ENCODE results near the gene HERC3.
A peak's percentile ranks its signal among the peaks of the same experiment; 100 is the strongest.
"Not testable (repeated sequence)": the region's sequence is repeated elsewhere in the genome, so short reads cannot be mapped to it uniquely, and the experiment has no call there.

The HERC3 gene

GRCh38 chr4:88605736-88606135, 13.5 kb downstream of the HERC3 start:
- H3K27ac ChIP-seq (ENCODE audit: insufficient read depth, low read length, poor library complexity, severe bottlenecking) = no peak overlapping the region
- H3K4me1 ChIP-seq (ENCODE audit: control insufficient read depth, insufficient read depth, low read length, poor library complexity, severe bottlenecking) = peaks cover 14% of the 10 kb centered on the region
- H3K9me3 ChIP-seq (ENCODE audit: control insufficient read depth, low read length) = no peaks in the 10 kb centered on the region
- peak; percentile 17 to 19 (median 18) for DNase-seq
- H3K36me3 ChIP-seq (ENCODE audit: control insufficient read depth, insufficient read depth, low read length) = peaks cover 21% of the 10 kb centered on the region
- H3K27me3 ChIP-seq (replicated peaks; ENCODE audit: control insufficient read depth, insufficient read depth, low read length, poor library complexity, severe bottlenecking) = no peaks in the 10 kb centered on the region
- no peak overlapping the region for H3K4me3 ChIP-seq (ENCODE audit: insufficient read depth, low read depth, low read length, poor library complexity, severe bottlenecking)

- H3K4me3 ChIP-seq (ENCODE audit: insufficient read depth, low read depth, low read length, poor library complexity, severe bottlenecking) = no peak overlapping the region
- no peaks in the 10 kb centered on the region for H3K9me3 ChIP-seq (ENCODE audit: control insufficient read depth, low read length)
- no peak overlapping the region for H3K27ac ChIP-seq (ENCODE audit: insufficient read depth, low read length, poor library complexity, severe bottlenecking)
- H3K27me3 ChIP-seq (replicated peaks; ENCODE audit: control insufficient read depth, insufficient read depth, low read length, poor library complexity, severe bottlenecking) = no peaks in the 10 kb centered on the region
- DNase-seq = no peak
- peaks cover 17% of the 10 kb centered on the region for H3K4me1 ChIP-seq (ENCODE audit: control insufficient read depth, insufficient read depth, low read length, poor library complexity, severe bottlenecking)
- peaks cover 21% of the 10 kb centered on the region for H3K36me3 ChIP-seq (ENCODE audit: control insufficient read depth, insufficient read depth, low read length)
Observed at GRCh38 chr4:88606832-88607231, 14.6 kb downstream of the HERC3 start.

GRCh38 chr4:88609387-88609786, 17.1 kb downstream of the HERC3 start:
- DNase-seq = no peak
- no peaks in the 10 kb centered on the region for H3K9me3 ChIP-seq (ENCODE audit: control insufficient read depth, low read length)
- H3K36me3 ChIP-seq (ENCODE audit: control insufficient read depth, insufficient read depth, low read length) = peaks cover 21% of the 10 kb centered on the region
- no peak overlapping the region for H3K27ac ChIP-seq (ENCODE audit: insufficient read depth, low read length, poor library complexity, severe bottlenecking)
- H3K4me3 ChIP-seq (ENCODE audit: insufficient read depth, low read depth, low read length, poor library complexity, severe bottlenecking) = no peak overlapping the region
- no peaks in the 10 kb centered on the region for H3K27me3 ChIP-seq (replicated peaks; ENCODE audit: control insufficient read depth, insufficient read depth, low read length, poor library complexity, severe bottlenecking)
- peaks cover 34% of the 10 kb centered on the region for H3K4me1 ChIP-seq (ENCODE audit: control insufficient read depth, insufficient read depth, low read length, poor library complexity, severe bottlenecking)

GRCh38 chr4:88609794-88610193, 17.5 kb downstream of the HERC3 start:
- Histone ChIP-seq H3K4me1 (ENCODE audit: control insufficient read depth, insufficient read depth, low read length, poor library complexity, severe bottlenecking) (peaks cover 34% of the 10 kb centered on the region), H3K36me3 (ENCODE audit: control insufficient read depth, insufficient read depth, low read length) (peaks cover 21% of the 10 kb centered on the region)
- H3K4me3 ChIP-seq (ENCODE audit: insufficient read depth, low read depth, low read length, poor library complexity, severe bottlenecking); H3K9me3 ChIP-seq (ENCODE audit: control insufficient read depth, low read length); DNase-seq; H3K27ac ChIP-seq (ENCODE audit: insufficient read depth, low read length, poor library complexity, severe bottlenecking); H3K27me3 ChIP-seq (replicated peaks; ENCODE audit: control insufficient read depth, insufficient read depth, low read length, poor library complexity, severe bottlenecking): not testable (repeated sequence)

- Histone ChIP-seq H3K27ac (ENCODE audit: insufficient read depth, low read length, poor library complexity, severe bottlenecking) (no peak overlapping the region), H3K9me3 (ENCODE audit: control insufficient read depth, low read length) (no peaks in the 10 kb centered on the region), H3K36me3 (ENCODE audit: control insufficient read depth, insufficient read depth, low read length) (peaks cover 21% of the 10 kb centered on the region), H3K27me3 (replicated peaks; ENCODE audit: control insufficient read depth, insufficient read depth, low read length, poor library complexity, severe bottlenecking) (no peaks in the 10 kb centered on the region), H3K4me3 (ENCODE audit: insufficient read depth, low read depth, low read length, poor library complexity, severe bottlenecking) (no peak overlapping the region), H3K4me1 (ENCODE audit: control insufficient read depth, insufficient read depth, low read length, poor library complexity, severe bottlenecking) (peaks cover 29% of the 10 kb centered on the region)
- no peak for DNase-seq
Observed at GRCh38 chr4:88610771-88611170, 18.5 kb downstream of the HERC3 start.

- peak overlapping the region; percentile 28 for H3K4me3 ChIP-seq (ENCODE audit: insufficient read depth, low read depth, low read length, poor library complexity, severe bottlenecking)
- H3K36me3 ChIP-seq (ENCODE audit: control insufficient read depth, insufficient read depth, low read length) = no peaks in the 10 kb centered on the region
- H3K27me3 ChIP-seq (replicated peaks; ENCODE audit: control insufficient read depth, insufficient read depth, low read length, poor library complexity, severe bottlenecking) = no peaks in the 10 kb centered on the region
- peaks cover 23% of the 10 kb centered on the region for H3K4me1 ChIP-seq (ENCODE audit: control insufficient read depth, insufficient read depth, low read length, poor library complexity, severe bottlenecking)
- H3K9me3 ChIP-seq (ENCODE audit: control insufficient read depth, low read length) = no peaks in the 10 kb centered on the region
- peak overlapping the region; percentile 78 for H3K27ac ChIP-seq (ENCODE audit: insufficient read depth, low read length, poor library complexity, severe bottlenecking)
- DNase-seq = peak in 2 of 3 donors; percentile 21 to 30
Observed at GRCh38 chr4:88613417-88613875, 21.2 kb downstream of the HERC3 start.

- H3K27ac ChIP-seq (ENCODE audit: insufficient read depth, low read length, poor library complexity, severe bottlenecking) = peak overlapping the region; percentile 78
- H3K27me3 ChIP-seq (replicated peaks; ENCODE audit: control insufficient read depth, insufficient read depth, low read length, poor library complexity, severe bottlenecking) = no peaks in the 10 kb centered on the region
- no peaks in the 10 kb centered on the region for H3K9me3 ChIP-seq (ENCODE audit: control insufficient read depth, low read length)
- no peak for DNase-seq
- no peak overlapping the region for H3K4me3 ChIP-seq (ENCODE audit: insufficient read depth, low read depth, low read length, poor library complexity, severe bottlenecking)
- H3K36me3 ChIP-seq (ENCODE audit: control insufficient read depth, insufficient read depth, low read length) = no peaks in the 10 kb centered on the region
- peaks cover 23% of the 10 kb centered on the region for H3K4me1 ChIP-seq (ENCODE audit: control insufficient read depth, insufficient read depth, low read length, poor library complexity, severe bottlenecking)
Observed at GRCh38 chr4:88614058-88614457, 21.8 kb downstream of the HERC3 start.

GRCh38 chr4:88616275-88617150, 24.2 kb downstream of the HERC3 start:
- no peaks in the 10 kb centered on the region for H3K9me3 ChIP-seq (ENCODE audit: control insufficient read depth, low read length)
- no peaks in the 10 kb centered on the region for H3K27me3 ChIP-seq (replicated peaks; ENCODE audit: control insufficient read depth, insufficient read depth, low read length, poor library complexity, severe bottlenecking)
- peaks cover 20% of the 10 kb centered on the region for H3K4me1 ChIP-seq (ENCODE audit: control insufficient read depth, insufficient read depth, low read length, poor library complexity, severe bottlenecking)
- no peak overlapping the region for H3K27ac ChIP-seq (ENCODE audit: insufficient read depth, low read length, poor library complexity, severe bottlenecking)
- no peak overlapping the region for H3K4me3 ChIP-seq (ENCODE audit: insufficient read depth, low read depth, low read length, poor library complexity, severe bottlenecking)
- DNase-seq = no peak
- no peaks in the 10 kb centered on the region for H3K36me3 ChIP-seq (ENCODE audit: control insufficient read depth, insufficient read depth, low read length)

GRCh38 chr4:88618782-88619485, 26.7 kb downstream of the HERC3 start:
- H3K4me1 ChIP-seq (ENCODE audit: control insufficient read depth, insufficient read depth, low read length, poor library complexity, severe bottlenecking) = no peaks in the 10 kb centered on the region

GRCh38 chr4:88619971-88620370, 27.7 kb downstream of the HERC3 start:
- no peak overlapping the region for H3K4me3 ChIP-seq (ENCODE audit: insufficient read depth, low read depth, low read length, poor library complexity, severe bottlenecking)
- H3K36me3 ChIP-seq (ENCODE audit: control insufficient read depth, insufficient read depth, low read length) = peaks cover 9% of the 10 kb centered on the region
- DNase-seq = no peak
- no peaks in the 10 kb centered on the region for H3K9me3 ChIP-seq (ENCODE audit: control insufficient read depth, low read length)
- H3K27me3 ChIP-seq (replicated peaks; ENCODE audit: control insufficient read depth, insufficient read depth, low read length, poor library complexity, severe bottlenecking) = no peaks in the 10 kb centered on the region
- H3K4me1 ChIP-seq (ENCODE audit: control insufficient read depth, insufficient read depth, low read length, poor library complexity, severe bottlenecking) = no peaks in the 10 kb centered on the region
- no peak overlapping the region for H3K27ac ChIP-seq (ENCODE audit: insufficient read depth, low read length, poor library complexity, severe bottlenecking)

More at GRCh38 chr4:88618782-88619485, 26.7 kb downstream of the HERC3 start:
- H3K27ac ChIP-seq (ENCODE audit: insufficient read depth, low read length, poor library complexity, severe bottlenecking) = no peak overlapping the region
- DNase-seq = no peak
- no peaks in the 10 kb centered on the region for H3K9me3 ChIP-seq (ENCODE audit: control insufficient read depth, low read length)
- no peaks in the 10 kb centered on the region for H3K27me3 ChIP-seq (replicated peaks; ENCODE audit: control insufficient read depth, insufficient read depth, low read length, poor library complexity, severe bottlenecking)
- no peak overlapping the region for H3K4me3 ChIP-seq (ENCODE audit: insufficient read depth, low read depth, low read length, poor library complexity, severe bottlenecking)
- peaks cover 9% of the 10 kb centered on the region for H3K36me3 ChIP-seq (ENCODE audit: control insufficient read depth, insufficient read depth, low read length)

Measured in effector memory CD4-positive, alpha-beta T cell (primary cell).